GM21381 (cell line): ENCODE results near the gene SPTBN5.

Experiments
- ATAC-seq: cut with Tn5 transposase; IDR thresholded peaks from one replicate; pipeline ENCODE4 v1.9.1; 2021; ENCODE audit warnings: mild to moderate bottlenecking, moderate library complexity; ENCODE audit not compliant: unreplicated experiment

The SPTBN5 gene

DNA sequence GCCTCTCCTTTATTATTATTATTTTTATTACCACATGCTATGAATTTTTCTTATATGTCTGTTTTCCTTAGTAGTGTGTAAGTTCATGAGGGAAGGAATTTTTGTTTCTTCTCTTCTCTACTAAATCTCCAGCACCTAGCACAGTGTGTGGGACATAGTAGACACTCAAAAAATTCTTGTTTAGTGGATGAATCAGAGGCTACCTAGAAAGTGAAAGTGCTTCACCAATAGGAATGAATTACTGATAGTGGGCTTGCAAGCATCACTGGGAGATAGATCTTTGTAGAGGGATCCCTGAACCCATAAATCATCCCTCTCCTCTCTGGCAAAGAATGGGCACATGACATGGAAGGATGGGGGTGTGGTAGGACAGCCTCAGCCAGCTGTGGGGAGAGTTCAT, 8.5 kb downstream of the SPTBN5 start:
- ATAC-seq, result no peak

DNA sequence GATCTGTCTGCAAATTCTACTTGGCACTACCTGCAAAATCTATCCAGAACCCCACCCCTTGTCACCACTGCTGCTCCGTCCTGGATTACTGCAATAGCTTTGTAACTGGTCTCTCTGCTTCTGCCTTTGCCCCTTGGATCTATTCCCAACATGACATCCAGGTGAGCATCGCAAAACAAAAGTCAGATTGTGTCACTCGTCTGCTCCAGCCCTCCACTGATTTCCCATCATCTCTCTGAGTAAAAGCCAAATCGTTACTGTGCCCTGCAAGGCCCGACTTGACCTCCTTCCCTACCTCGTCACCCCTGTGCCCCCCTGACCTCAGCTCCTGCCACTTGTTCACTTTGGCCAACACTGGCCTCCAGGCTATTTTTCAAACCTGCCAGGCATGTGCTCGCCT, 9.4 kb downstream of the SPTBN5 start:
- no peak for ATAC-seq

DNA sequence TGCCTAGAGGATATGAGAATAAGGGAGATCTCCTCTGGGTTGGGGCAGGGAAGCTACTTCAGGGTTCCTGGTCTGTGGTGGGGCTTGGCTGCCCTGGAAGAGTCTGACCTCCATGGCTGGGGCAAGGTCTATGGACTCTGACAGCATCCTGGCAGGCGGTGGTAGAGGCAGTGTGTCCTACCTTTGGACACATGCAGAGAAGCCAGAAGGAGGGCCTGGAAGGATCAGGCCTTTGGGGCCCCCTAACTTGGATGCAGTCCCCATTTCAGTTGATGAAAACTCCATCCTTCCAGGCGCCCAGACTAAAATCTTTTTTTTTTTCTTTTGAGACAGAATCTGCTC, 10.4 kb downstream of the SPTBN5 start:
- no peak for ATAC-seq

DNA sequence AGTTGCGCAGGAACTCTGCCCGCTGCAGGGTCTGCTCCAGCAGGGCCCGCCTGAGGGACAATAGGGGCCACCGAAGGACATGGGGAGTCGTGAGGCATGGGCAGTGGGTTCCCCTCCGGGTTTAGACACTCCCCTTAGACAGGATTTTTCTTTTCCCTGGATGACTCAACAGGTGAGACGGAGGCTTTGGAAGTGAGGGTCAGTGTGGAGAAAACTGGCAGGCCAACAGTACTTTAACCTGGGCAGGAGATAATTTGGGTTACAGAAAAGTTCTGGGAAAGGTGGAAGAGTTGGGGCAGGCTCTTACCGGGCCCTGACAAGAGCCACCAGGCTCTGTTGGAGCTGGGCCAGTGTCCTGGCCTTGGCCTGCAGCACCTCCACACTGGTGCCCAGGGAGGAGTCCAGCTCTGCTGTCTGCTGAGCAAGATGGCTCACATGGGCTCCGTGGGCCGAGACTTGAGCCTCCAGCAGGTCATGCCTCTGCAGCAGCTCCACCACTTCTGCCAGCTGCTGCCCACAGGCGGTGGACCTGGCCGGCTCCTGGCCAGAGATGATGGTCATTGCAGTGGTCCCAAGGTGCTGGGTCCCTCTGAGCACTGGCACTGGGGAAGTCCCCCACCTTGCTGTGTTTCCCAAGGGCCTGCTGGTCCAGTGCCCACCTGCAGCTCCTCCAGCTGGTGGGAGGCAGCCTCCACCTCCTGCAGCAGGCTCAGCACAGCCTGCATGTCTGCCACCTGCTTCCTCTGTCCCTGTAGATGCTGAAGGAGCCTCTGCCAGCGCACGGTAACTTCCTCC, 11.0 kb downstream of the SPTBN5 start:
- no peak for ATAC-seq

DNA sequence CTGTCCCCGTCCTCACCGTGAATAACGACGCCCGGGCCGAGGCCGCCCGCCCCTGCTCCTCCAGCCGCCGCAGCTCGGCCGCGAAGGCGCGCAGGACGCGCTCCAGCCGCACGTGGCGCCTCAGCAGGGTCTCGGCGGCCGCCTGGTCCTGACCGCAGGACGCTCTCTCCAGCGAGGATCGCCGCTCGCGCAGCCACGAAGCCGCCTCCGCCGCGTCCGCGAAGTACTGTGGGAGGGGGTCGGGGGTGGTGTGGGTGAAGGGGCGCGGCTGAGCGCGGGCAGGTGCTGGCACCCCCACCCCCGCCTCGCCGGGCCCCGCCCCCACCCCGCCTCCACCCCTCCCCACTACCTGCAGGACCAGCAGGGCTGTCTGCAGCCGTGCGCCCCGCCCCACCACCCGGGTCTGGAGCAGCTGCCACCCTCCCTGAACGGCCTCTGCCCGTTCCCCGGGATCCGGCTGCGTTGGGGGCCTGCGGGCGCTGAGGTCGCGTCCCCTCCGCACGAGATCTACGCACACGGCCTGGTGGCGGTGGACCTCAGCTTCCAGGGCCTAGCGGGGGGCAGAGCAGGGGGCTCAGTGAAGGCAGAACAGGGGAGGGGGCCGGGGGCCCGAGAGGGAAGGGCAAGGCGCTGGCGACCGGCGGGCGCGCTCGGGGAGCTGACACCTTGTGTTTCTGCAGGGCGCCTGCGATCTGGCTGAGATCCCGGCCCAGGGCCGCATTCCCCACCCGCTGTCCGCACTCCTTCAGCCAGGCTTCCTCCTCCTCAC, 11.7 kb downstream of the SPTBN5 start:
- no peak for ATAC-seq

DNA sequence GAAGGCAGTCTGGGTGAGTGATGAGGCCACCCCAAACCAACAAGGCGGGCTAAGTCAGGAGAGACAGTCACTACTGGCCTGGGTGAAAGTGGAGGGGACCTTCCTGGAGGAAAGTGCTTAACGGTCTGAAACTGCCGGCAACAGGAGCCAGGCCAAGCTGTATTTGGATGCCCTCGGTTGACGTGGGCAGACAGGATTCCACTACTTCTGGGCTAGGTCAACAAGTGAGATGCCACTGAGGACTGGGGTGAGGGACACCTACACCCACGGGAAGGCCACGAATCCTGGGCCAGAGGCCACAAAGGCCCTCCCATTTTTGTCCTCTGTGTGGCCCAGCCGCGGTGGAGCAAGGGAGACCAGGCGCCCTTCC, 12.3 kb downstream of the SPTBN5 start:
- no peak for ATAC-seq

DNA sequence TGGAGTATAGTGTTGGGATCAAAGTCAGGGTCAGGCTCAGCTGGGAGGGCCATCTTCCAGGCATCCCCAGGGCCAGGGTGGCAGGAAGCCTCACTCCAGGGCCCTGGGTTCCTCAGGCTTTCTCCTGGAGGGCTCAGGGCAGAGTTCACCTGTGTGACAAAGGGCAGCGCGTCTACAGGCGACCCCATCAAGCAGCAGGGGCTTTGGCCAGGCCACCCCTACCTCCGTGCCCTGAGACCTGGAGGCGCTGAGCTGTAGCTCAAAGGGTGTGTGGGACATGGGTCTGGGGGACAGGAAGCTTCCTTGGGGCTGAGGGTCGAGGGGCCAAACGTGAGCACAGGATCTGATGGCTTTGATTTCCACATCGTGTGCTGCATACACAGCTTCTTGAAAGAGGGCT, 12.8 kb downstream of the SPTBN5 start:
- no peak for ATAC-seq

DNA sequence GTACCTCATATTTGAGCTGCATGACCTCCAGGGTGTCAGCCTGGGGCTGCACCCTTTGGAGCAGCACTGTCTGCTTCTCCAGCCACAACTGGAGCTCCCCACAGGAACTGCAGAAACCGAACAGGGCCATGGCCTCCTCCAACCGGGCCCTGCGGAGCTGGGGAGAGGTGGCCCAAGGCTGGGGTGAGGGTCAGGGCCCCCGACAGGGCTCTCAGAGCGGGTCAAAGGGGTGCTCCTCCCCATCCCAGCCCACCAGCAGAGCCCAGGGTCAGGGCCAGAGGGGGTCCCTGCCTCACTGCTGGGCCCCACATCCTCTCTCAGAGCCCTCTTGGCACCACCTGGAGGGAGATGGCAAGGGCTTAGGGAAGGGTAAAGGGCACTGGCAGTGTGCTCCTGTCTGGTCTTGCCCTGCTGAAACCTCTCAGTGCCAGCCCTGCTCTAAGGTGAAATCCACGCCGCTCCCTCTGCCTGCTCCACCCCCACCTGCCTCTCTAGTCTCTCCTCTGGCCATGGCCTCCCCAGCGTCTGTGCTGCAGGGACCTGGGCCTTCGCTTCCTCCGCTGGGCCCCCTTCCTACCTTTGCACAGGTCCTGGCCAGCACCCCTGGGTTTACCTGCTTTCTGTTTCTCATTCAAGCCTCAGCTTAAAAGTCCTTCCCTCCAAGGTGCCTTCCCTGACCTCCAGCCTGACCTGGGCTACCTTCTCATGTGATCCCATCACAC, 13.5 kb downstream of the SPTBN5 start:
- ATAC-seq, result no peak

DNA sequence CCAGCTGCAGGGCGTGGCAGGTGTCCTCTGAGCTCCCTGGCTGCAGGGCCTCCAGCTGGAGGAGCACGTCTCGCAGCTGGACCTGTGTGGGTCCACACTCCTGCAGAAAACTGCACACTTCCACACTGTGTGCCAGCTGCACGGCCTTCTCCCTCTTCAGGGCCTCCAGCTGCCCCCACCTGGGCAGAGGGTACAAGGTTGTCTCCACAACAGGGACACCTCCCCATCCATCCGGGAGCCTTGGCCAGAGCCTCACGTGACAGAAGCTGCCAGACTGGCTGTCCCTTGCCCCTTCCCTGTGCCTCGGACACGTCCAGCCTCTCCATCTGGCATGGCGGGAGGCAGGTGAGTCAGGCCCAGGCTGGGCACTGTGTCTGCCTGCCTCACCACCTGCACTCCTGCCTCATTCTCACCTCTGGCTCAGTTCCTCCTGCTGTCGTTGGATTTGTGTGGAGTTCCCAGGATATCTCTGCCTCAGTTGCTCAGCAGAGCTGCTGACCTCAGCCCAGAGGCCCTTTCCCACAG, 14.5 kb downstream of the SPTBN5 start:
- ATAC-seq, result no peak

DNA sequence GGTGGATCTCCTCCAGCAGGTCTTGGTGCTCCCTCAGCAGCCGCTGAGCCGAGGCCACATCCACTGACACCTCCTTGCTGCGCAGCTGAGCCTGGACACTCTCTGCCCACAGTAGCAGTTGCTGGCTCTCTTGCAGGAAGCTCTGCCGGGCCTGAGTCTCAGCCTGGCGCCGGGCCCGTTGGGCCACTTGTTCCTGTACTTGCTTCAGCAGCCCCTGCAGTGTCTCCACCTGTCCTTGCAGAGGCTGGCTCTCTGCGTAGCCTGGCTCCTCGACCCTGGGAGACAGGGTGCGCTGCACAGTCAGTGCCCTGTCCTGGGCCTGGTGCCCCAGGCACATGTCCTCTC, 15.5 kb downstream of the SPTBN5 start:
- ATAC-seq, result no peak

DNA sequence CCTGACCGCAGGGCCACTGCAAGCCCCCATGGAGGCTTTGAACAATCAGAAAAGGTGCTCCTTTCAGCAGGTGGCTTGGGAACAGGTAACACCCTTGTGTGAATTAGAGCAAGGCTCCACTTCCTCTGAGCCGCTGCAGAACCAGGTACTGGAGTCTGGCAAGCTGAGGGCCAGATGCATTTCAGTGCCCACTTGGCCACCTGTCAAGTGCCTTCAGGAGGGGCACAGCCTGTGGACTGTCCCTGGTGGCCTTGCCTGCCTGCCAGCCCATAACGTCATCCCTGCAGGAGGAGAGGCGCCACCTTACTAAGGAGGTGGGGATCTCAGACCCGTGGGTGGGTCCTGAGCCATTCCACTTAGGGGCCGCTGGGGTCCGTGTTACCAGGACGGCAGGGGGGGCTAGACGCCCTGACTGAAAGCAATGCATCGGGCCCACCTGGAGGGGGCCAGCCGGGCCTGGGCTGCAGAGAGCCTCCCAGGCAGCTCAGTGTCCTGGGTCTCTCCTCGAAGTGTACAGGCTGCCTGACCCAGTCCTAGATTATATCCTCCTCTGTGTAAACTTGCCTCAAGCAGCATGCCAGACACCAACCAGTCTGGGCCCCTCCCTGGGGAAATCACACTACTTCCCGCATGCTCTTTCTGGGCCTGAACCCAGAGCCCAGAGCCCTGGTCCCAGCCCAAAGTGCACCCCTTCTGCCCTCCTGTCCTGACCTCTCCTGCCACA, 16.1 kb downstream of the SPTBN5 start:
- ATAC-seq, result no peak

DNA sequence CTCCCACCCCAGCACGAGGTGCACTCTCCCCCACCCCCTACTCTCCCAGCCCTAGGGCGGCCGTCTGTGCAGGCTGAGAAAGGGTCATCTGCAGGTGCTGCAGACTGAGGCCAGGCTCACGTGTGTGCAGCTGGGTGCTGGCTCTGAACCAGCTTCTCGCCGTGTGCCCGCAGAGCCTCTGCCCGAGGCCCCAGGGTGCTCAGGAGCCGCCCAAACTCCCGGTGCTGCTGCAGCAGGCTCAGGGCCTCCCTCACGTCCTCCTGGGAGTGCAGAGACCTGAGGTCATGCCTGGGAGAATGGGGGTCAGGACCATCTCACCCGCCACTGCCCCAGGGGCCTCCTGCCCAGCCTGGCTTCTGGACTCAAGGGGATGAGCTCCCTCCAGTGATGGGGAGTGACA, 17.2 kb downstream of the SPTBN5 start:
- no peak for ATAC-seq

DNA sequence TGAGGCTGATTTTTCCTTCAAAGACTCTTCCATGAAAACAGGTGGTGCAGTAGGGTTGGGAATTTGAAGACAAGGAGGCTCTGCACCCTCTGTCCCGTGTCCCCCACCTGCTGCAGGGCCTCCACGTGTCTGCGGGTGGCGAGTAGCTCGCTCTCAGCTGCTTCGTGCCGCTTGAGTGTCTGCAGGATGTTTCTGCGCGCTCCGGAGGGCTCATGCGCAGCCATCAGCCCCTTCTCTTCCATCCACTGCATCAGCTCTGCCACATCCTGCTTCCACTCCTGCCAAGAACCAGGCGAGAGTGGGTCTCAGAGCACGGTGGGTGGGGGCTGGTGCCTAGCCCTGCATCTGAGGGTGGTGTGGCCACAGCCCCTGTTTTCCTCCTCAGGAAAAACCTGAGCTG, 17.8 kb downstream of the SPTBN5 start:
- no peak for ATAC-seq

DNA sequence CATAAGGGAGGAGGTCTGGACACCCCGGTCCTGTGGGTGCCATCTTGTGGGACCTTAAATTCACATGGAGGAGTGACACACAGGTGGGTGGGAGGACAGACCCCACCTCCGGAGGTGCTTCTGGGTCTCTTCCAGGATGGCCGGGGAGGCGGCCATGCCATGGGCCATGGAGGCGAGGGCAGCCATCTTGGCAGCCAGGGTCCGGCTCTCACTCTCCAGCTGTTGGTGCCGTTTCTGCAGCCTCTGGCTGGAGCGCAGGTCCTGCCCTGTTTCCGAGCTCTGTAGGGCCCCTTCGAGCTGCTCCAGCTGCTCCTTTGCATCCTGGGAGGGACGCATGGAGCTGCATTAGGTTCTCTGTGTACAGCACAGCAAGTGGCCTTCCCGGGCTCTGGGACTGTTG, 19.1 kb downstream of the SPTBN5 start:
- ATAC-seq, result no peak

DNA sequence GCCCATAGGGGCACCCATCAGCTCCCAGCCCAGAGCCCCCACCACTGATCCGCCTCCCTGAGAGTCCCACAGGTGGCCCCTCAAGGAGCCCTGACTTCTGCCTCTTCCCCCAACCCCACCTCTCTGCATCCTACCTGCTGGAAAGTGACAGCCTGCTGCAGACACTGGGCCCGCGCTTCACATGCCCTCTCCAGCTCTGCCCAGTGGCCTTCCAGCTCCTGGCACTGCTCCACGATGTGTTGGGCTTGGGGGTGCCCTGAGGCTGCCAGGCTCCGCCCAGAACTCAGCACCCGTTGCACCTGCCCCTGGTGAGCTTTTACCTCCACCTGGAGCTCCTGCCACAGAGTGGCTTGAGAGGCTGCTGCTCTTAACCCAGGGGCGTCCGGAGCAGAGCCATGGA, 20.1 kb downstream of the SPTBN5 start:
- ATAC-seq, result no peak

DNA sequence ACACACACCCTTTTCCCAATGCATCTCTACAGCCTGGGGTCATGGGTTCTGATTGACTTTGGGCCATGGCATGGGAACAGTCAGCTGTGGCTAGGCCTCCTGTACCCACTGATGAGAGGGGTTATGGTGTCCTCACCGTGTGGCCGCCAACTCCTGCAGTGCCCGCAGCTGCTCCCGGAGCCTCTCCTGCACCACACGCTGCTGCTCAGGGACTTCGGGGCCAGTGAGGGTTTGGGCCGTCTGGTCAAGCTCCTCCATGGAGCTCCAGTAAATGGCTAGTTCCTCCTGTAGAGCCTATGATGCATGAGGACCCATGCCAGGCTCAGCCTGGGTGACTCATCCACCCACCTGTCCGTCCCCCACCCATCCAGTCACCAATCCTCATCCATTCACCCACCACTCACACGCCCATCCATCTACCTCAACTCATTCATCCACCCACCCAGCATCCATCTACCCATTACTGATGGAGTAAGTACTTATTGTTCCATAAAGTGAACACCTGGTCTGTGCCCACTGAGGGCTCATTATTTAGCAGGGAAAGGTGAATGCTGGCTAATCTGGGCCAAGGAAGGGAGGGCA, 21.6 kb downstream of the SPTBN5 start:
- no peak for ATAC-seq

DNA sequence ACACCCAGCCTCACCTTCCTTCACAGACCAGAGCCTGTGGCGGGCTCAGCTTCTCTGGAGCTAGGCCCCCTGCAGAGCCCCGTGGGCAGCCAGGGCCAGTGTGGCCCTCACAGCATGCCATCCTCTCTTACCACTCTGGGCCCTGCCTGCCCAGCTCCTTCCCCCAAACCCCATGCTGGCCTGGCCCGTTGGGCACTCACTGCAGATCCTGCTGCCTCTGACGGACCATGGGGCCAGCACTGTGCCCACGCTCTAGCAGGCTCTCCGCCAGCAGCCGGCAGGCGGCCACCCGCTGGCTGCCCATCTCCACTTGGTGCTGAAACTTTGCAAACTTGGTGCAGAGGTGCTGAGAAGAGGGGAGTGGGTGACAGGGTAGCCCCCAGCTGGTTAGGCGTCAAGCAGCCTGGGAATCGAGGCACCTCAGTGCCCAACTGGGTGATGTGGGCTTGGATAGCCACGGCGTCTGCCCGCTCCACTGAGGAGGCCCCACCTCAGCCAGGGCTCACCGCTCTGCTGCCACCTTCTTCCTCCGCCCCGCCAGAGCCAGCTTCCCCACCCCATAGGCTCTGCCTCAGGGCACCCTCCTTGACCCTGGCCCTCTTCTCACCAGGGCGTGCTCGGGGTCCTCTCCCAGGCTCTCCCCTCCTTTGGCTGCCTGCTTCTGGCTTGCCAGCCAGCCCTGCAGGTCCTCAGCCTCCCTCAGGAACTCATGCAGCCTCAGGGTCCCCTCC, 22.5 kb downstream of the SPTBN5 start:
- ATAC-seq, result no peak

DNA sequence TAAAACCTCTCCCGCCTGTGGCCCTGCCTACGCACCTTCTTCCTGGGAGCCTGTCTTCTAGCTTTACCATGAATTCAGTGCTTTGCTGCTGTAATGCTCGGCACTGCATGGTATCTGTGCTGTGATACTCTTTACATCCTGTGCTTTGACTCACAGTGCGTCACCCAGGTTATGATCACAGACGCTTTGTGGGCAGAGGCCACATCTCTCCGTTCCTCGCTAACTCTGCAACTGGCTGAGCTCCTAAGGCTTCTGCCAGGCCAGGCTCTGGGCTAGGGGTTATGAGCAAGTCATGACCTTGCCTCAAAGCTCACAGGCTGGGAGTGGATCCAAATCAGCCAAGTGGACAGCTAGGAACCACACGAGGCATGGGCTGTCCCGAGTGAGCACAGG, 23.2 kb downstream of the SPTBN5 start:
- ATAC-seq, result no peak

DNA sequence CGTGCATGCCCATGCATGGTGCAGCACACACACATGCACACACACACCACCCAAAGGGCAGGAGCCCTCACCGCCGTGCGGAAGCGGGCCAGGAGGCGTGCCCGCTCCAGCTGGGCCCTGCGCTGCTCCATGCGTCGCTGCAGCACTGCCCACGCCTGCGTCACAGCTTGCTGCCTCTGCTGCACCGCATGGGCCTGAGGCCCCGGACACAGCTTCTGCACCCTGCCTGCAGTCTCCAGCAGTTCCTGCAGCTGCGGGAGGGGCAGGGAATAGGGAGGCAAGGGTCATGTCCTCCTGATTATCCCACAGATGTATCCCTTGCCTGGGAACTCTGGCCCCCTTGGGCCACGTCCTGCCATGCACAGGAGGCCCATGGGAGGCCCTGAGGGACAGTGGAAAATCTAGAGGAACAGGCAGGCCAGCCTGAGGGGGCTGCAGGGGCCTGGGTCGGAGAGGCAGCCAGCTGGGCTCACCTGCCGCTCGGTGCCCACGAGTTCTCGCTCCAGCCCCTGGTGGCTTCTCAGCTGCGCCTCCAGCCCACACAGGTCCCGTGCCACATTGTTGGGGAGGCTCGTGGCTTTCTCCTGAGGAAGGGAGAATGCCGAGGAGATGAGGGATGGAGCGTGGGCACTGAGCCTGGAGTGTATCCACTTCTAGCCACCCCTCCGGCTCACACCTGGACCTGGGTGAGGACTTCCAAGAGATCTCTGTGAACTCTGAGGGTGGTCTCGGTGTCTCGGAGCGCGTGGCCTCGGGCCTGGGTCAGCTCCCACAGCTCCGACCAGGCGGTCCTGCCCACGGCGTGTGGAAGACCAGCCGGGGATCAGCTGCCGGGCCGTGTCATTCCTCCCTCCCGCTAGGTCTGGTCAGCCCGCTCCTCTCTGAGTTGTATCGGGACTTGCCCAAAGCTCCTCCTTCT, 23.8 kb downstream of the SPTBN5 start:
- ATAC-seq, result no peak
